ENCODE results near the gene FOXL3.

The FOXL3 gene

DNA sequence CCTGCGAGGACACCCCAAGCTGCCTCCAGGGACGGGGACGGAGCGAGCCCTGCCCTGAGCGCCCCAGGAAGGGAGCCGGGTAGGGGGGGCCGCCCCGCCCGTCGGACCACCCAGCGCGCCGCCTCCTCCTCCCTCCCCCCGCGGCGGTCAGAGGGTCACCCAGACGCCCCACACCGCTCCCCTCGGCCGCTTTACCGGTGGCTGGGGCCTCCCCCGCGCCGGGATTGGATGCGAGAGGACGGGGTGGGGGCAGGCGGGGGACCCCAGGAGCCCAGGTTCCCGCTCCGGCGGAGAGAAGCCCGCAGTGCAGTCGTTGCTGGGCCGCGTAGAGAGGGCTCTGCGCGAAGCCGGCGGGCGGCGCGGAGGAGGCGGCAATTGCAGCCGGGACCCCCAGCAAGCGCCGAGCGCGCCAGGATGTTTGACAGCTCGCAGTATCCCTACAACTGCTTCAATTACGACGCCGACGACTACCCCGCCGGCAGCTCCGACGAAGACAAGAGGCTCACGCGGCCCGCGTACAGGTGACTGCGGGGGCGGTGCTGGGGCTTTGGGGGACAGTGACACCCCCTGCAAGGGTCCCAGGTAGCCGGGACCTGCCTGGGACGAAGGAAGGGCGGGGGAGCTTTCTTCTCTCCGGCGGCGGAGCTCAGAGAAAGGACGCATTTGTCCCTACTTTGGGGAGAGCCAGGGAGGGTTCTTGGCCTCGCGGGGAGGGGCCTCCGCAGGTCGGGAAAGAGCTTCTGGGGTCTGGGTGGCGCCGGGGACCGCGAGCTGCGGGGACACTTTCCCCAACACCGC lies at the start of gene FOXL3:
FOXL3 (plus strand) TSS at position 415 of the 798 bp plus-strand sequence; CDS start at position 415, 0 bp downstream.
- TF ChIP-seq EP300 (IDR thresholded peaks at IDR 0.05; ENCODE audit: borderline replicate concordance), result no peak
- TF ChIP-seq FOXM1 (IDR thresholded peaks at IDR 0.05; ENCODE audit: borderline replicate concordance, low read depth), result no peak
- no peak for TF ChIP-seq ZBTB7A (IDR thresholded peaks at IDR 0.05; ENCODE audit: low read depth)
- TF ChIP-seq TEAD4 (IDR thresholded peaks at IDR 0.05), result no peak
- no peak for TF ChIP-seq TCF12 (IDR thresholded peaks at IDR 0.05; ENCODE audit: low read depth)
- TF ChIP-seq, protein P1, sequence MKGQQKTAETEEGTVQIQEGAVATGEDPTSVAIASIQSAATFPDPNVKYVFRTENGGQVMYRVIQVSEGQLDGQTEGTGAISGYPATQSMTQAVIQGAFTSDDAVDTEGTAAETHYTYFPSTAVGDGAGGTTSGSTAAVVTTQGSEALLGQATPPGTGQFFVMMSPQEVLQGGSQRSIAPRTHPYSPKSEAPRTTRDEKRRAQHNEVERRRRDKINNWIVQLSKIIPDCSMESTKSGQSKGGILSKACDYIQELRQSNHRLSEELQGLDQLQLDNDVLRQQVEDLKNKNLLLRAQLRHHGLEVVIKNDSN (IDR thresholded peaks at IDR 0.05), result no peak
- TF ChIP-seq, protein P2, sequence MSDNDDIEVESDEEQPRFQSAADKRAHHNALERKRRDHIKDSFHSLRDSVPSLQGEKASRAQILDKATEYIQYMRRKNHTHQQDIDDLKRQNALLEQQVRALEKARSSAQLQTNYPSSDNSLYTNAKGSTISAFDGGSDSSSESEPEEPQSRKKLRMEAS (IDR thresholded peaks at IDR 0.05), result no peak
- no peak for TF ChIP-seq TAF1 (IDR thresholded peaks at IDR 0.05; ENCODE audit: low read depth)
- no peak for TF ChIP-seq EGR1 (IDR thresholded peaks at IDR 0.05)
- TF ChIP-seq RAD21 (IDR thresholded peaks at IDR 0.05; ENCODE audit: low read depth), result no peak
- TF ChIP-seq YY1 (IDR thresholded peaks at IDR 0.05; ENCODE audit: low read depth), result no peak
- TF ChIP-seq CEBPB (IDR thresholded peaks at IDR 0.05), result no peak
- no peak for TF ChIP-seq CREB1 (IDR thresholded peaks at IDR 0.05; ENCODE audit: low read depth)
- TF ChIP-seq NFIC (IDR thresholded peaks at IDR 0.05), result no peak
- TF ChIP-seq, protein P3, sequence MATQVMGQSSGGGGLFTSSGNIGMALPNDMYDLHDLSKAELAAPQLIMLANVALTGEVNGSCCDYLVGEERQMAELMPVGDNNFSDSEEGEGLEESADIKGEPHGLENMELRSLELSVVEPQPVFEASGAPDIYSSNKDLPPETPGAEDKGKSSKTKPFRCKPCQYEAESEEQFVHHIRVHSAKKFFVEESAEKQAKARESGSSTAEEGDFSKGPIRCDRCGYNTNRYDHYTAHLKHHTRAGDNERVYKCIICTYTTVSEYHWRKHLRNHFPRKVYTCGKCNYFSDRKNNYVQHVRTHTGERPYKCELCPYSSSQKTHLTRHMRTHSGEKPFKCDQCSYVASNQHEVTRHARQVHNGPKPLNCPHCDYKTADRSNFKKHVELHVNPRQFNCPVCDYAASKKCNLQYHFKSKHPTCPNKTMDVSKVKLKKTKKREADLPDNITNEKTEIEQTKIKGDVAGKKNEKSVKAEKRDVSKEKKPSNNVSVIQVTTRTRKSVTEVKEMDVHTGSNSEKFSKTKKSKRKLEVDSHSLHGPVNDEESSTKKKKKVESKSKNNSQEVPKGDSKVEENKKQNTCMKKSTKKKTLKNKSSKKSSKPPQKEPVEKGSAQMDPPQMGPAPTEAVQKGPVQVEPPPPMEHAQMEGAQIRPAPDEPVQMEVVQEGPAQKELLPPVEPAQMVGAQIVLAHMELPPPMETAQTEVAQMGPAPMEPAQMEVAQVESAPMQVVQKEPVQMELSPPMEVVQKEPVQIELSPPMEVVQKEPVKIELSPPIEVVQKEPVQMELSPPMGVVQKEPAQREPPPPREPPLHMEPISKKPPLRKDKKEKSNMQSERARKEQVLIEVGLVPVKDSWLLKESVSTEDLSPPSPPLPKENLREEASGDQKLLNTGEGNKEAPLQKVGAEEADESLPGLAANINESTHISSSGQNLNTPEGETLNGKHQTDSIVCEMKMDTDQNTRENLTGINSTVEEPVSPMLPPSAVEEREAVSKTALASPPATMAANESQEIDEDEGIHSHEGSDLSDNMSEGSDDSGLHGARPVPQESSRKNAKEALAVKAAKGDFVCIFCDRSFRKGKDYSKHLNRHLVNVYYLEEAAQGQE (IDR thresholded peaks at IDR 0.05; ENCODE audit: low read depth), result no peak

DNA sequence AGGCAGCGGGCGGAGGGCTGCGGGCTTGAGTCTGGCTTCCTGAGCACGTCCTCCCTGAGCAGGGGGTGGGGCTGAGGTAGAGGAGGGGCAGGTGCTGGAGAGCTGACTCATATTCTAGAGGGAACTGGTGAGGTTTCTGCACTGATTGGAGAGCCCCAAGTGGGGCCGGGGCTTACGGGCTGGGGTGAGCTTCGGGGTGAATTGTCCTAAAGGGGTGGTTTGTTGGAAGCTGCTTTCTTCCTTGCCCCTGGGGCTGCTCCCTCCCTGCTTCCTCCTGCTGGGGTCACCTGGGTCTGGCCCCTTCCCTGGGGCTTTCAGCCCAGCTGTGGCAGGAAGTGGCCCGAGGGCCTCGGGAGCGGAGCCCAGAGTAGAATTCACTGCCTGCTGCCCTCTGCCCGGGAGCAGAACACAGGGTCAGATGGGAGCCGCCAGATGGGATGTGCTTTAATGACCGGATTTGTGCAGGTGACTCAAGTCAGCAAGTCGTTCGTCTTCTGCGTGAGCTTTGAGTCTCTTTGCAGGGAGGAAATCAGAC lies 49.0 kb upstream of the FOXL3 start:
- TF ChIP-seq EGR1 (IDR thresholded peaks at IDR 0.05), result no peak
- TF ChIP-seq FOXM1 (IDR thresholded peaks at IDR 0.05; ENCODE audit: borderline replicate concordance, low read depth), result no peak
- TF ChIP-seq, protein P2 (IDR thresholded peaks at IDR 0.05), result no peak
- no peak for TF ChIP-seq RAD21 (IDR thresholded peaks at IDR 0.05; ENCODE audit: low read depth)
- TF ChIP-seq CEBPB (IDR thresholded peaks at IDR 0.05), result no peak
- TF ChIP-seq TCF12 (IDR thresholded peaks at IDR 0.05; ENCODE audit: low read depth), result no peak

DNA sequence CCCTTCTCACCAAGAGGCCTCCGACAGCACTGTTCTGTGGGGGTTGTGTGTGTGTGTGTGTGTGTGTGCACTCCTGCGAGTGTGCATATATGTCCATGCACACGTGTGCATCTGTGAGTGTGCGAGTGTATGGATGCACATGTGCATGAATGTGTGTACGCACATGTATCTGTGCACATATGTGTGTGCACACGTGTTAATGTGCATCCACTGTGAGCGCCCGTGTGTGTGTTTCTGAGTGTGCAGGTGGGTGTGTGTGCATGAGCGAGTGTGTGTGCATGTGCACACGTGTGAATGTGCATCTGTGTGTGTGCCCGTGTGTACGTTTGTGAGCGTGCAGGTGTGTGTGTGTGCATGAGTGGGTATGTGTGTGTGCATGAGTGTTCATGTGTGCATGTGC lies 48.5 kb upstream of the FOXL3 start:
- no peak for TF ChIP-seq FOXM1 (IDR thresholded peaks at IDR 0.05; ENCODE audit: borderline replicate concordance, low read depth)
- no peak for TF ChIP-seq TCF12 (IDR thresholded peaks at IDR 0.05; ENCODE audit: low read depth)
- no peak for TF ChIP-seq TAF1 (IDR thresholded peaks at IDR 0.05; ENCODE audit: low read depth)
- no peak for TF ChIP-seq CREB1 (IDR thresholded peaks at IDR 0.05; ENCODE audit: low read depth)
- TF ChIP-seq, protein P2 (IDR thresholded peaks at IDR 0.05), result no peak
- TF ChIP-seq EP300 (IDR thresholded peaks at IDR 0.05; ENCODE audit: borderline replicate concordance), result no peak

DNA sequence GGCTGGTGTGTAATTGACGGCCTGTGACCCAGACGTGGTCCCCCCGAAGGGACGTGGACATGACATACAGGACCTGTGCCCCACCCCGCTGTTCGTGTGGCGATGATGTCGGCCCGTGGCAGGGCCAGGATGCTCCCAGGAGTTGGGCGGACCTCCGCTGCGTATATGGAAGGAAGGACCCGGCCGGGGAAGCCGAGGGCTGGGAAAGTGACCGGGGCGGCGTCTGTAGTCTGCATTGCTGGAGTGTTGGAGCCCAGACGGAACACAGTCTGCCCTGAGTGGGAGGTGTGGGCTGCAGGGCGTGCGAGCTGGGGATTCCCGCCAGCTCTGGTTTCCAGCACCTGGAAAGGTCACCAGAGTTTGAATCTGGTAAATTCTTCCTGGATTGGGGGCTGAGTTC lies 45.0 kb upstream of the FOXL3 start:
- TF ChIP-seq NFIC (IDR thresholded peaks at IDR 0.05) (no peak), EGR1 (IDR thresholded peaks at IDR 0.05) (no peak), YY1 (IDR thresholded peaks at IDR 0.05; ENCODE audit: low read depth) (no peak), RAD21 (IDR thresholded peaks at IDR 0.05; ENCODE audit: low read depth) (no peak), EP300 (IDR thresholded peaks at IDR 0.05; ENCODE audit: borderline replicate concordance) (no peak)
- TF ChIP-seq, protein P1 (IDR thresholded peaks at IDR 0.05), result no peak
- TF ChIP-seq, protein P2 (IDR thresholded peaks at IDR 0.05), result no peak

DNA sequence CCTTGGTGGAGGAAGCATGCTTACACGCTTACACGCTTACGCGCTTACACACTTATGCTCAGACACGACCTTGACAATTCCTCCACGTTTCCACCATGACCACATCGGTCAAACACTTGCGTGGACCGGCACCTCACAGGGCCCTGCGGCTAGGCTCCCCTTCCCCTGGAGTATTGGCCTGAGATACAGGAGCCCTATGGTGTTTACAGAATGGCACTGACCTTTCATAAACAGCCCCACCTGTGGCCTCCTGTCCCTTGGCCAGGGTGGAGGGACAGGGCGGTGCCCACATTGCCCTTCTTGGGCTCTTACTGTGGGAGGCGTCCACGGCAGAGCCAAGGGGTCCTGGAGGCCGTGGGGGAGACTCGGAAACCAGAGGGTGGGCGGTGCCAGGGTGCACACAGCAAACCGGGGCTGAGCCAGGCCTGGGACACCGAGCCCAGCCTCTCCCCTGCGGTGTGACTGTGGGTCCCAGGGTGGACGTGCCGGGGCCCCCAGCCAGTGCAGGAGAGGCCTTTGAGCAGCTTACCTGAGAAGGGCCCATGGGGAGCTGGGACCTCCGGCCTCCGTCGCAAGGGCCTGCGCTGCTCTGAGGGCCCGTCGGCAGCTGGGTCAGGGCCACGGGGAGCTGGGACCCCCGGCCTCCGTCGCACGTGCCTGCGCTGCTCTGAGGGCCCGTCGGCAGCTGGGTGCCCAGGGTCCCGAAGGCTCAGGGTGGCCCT lies 44.2 kb upstream of the FOXL3 start:
- no peak for TF ChIP-seq CEBPB (IDR thresholded peaks at IDR 0.05)

DNA sequence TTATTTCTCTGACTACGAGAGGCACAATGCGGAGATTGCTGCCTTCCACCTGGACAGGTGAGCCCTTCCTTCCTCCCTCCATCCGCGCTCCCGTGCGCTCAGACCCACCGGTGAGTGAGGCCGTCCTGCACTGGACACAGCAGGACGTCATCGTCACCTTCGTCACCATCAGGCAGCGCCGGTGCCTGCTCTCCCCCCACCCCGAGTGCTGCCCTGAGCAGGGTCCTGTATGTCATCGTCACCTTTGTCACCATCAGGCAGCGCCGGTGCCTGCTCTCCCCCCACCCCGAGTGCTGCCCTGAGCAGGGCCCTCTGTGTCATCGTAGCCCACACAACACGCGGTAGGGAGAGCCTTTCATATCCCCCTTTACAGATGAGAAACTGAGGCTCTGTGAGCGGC lies 43.5 kb upstream of the FOXL3 start:
- TF ChIP-seq EP300 (IDR thresholded peaks at IDR 0.05; ENCODE audit: borderline replicate concordance) (no peak), YY1 (IDR thresholded peaks at IDR 0.05; ENCODE audit: low read depth) (no peak), EGR1 (IDR thresholded peaks at IDR 0.05) (no peak), ZBTB7A (IDR thresholded peaks at IDR 0.05; ENCODE audit: low read depth) (no peak), FOXM1 (IDR thresholded peaks at IDR 0.05; ENCODE audit: borderline replicate concordance, low read depth) (no peak), TCF12 (IDR thresholded peaks at IDR 0.05; ENCODE audit: low read depth) (no peak), TAF1 (IDR thresholded peaks at IDR 0.05; ENCODE audit: low read depth) (no peak), RAD21 (IDR thresholded peaks at IDR 0.05; ENCODE audit: low read depth) (no peak), CEBPB (IDR thresholded peaks at IDR 0.05) (no peak), TEAD4 (IDR thresholded peaks at IDR 0.05) (no peak), NFIC (IDR thresholded peaks at IDR 0.05) (no peak)
- TF ChIP-seq, protein P1 (IDR thresholded peaks at IDR 0.05), result no peak
- TF ChIP-seq, protein P2 (IDR thresholded peaks at IDR 0.05), result no peak
- TF ChIP-seq, protein P3 (IDR thresholded peaks at IDR 0.05; ENCODE audit: low read depth), result no peak
